Kidney (tissue), 14 donors: ENCODE measurements around the gene SYK. TPM values are rescaled to one million over a fixed set of nuclear protein-coding genes. Genes with fewer than 3 reads are reported as not detected.

ENCODE experiments used
- DNase-seq, 5 donors: peaks; one replicate each; pipeline ENCODE4 v3.0.0-alpha.2; 2013 to 2020
- FAIRE-seq: peaks from 2 replicates; lab custom pipeline; 2012; peaks lifted over from hg19 to GRCh38; lab: Jason Lieb, UNC
- H3K27ac ChIP-seq, 2 donors: one replicate each; pipeline ENCODE4 v1.7.0; 2013; ENCODE audit warnings: low read depth in 2 of 2, low read length in 2 of 2, inconsistent platforms in 1 of 2
- H3K27me3 ChIP-seq: one replicate; pipeline ENCODE4 v1.7.1; 2013; ENCODE audit warnings: low read length, inconsistent platforms; ENCODE audit not compliant: control insufficient read depth, insufficient read depth
- H3K36me3 ChIP-seq, 3 donors: one replicate each; pipeline versions ENCODE4 v1.7.0 to v1.7.1; 2013; ENCODE audit warnings: low read length in 3 of 3, control low read depth in 1 of 3, inconsistent platforms in 1 of 3; ENCODE audit not compliant: insufficient read depth in 3 of 3, control insufficient read depth in 2 of 3
- H3K4me1 ChIP-seq, 3 donors: one replicate each; pipeline versions ENCODE4 v1.7.0 to v1.7.1; 2013; ENCODE audit warnings: low read length in 3 of 3, inconsistent platforms in 1 of 3, low read depth in 1 of 3; ENCODE audit not compliant: control insufficient read depth in 2 of 3, insufficient read depth in 2 of 3
- H3K4me3 ChIP-seq, 3 donors: one replicate each; pipeline versions ENCODE4 v1.7.0 to v1.8.1; 2013; ENCODE audit warnings: low read length in 3 of 3, control low read depth in 1 of 3, inconsistent platforms in 1 of 3
- H3K9ac ChIP-seq, 3 donors: one replicate each; pipeline versions ENCODE4 v1.7.0 to v1.7.1; 2013; ENCODE audit warnings: low read length in 3 of 3, control low read depth in 1 of 3, inconsistent platforms in 1 of 3
- H3K9me3 ChIP-seq, 3 donors: one replicate each; pipeline versions ENCODE4 v1.7.0 to v1.7.1; 2013; ENCODE audit warnings: low read length in 3 of 3, control low read depth in 1 of 3, inconsistent platforms in 1 of 3; ENCODE audit not compliant: control insufficient read depth in 2 of 3, insufficient read depth in 1 of 3
- CTCF ChIP-seq: IDR thresholded peaks from 3 replicates; pipeline ENCODE4 v1.5.1; 2012; ENCODE audit warnings: mild to moderate bottlenecking, moderate library complexity, borderline replicate concordance; ENCODE audit not compliant: insufficient read depth; ENCODE audit errors: extremely low read depth
- intact Hi-C: fragments of 100-400 bp; cut with DNase I; formaldehyde crosslinking; loops from one replicate; pipeline ENCODE4 v1.11.1; 2022
- polyA plus RNA-seq: library from polyadenylated mRNA; stranded (reverse); fragments of 350-450 nt; fragmentation: Illumina TruSeq; extraction: RNeasy Lipid Tissue Mini Kit (QIAGEN cat#74804); gene quantifications from one replicate; pipeline ENCODE4 v1.2.3, GENCODE V29; 2014; ENCODE audit warnings: low read depth, low replicate concordance; ENCODE audit not compliant: insufficient read depth
- total RNA-seq: library from RNA; stranded (reverse); fragmentation: NEBNext Ultra II Directional; extraction: Animal tissue kit (Norgen Biotek cat#: 25700); gene quantifications from one replicate; pipeline ENCODE4 v1.2.1, GENCODE V29; 2021
- donor health status: control.
- donor health status: control.
- donor health status: control.
- donor health status: control.
- donor health status: control.
- donor health status: DM: yes; HTN: yes; CAD: no.
- donor health status: Normal renal cell carcinoma (clear cell type).

The SYK gene
- total and polyA plus RNA-seq, 2 donors from 2014 or later, result 13.3 to 52.2 TPM

GRCh38 chr9:90813046-90813445 is 11.4 kb downstream of the SYK start:
- no peak for TF ChIP-seq CTCF
- Histone ChIP-seq H3K9ac (no peak overlapping the region), H3K9me3 (no peaks in the 10 kb centered on the region), H3K27me3 (no peaks in the 10 kb centered on the region), H3K4me3 (no peak overlapping the region), H3K27ac (no peak overlapping the region), H3K4me1 (peaks cover 0 to 11% (median 1%) of the 10 kb centered on the region in 3 donors), H3K36me3 (no peaks in the 10 kb centered on the region)
- DNase-seq (no peak), FAIRE-seq (no peak)
- intact Hi-C loops, result no loop called here

- no peak overlapping the region for H3K9ac ChIP-seq
- H3K36me3 ChIP-seq, result no peaks in the 10 kb centered on the region
- intact Hi-C loops, result no loop called here
- H3K27ac ChIP-seq, result no peak overlapping the region
- peaks cover 0 to 11% (median 3%) of the 10 kb centered on the region in 3 donors for H3K4me1 ChIP-seq
- no peak overlapping the region for H3K4me3 ChIP-seq
- TF ChIP-seq CTCF, result no peak
- FAIRE-seq (no peak), DNase-seq (no peak)
- no peaks in the 10 kb centered on the region for H3K9me3 ChIP-seq
- no peaks in the 10 kb centered on the region for H3K27me3 ChIP-seq
Observed at GRCh38 chr9:90813523-90813922, 11.9 kb downstream of the SYK start.

GRCh38 chr9:90814355-90814754 is 12.7 kb downstream of the SYK start:
- DNase-seq, result no peak
- H3K36me3 ChIP-seq, result no peaks in the 10 kb centered on the region
- intact Hi-C loops, result no loop called here
- H3K9ac ChIP-seq, result no peak overlapping the region
- no peak for TF ChIP-seq CTCF
- H3K4me1 ChIP-seq, result peaks cover 0 to 7% (median 3%) of the 10 kb centered on the region in 3 donors
- no peak overlapping the region for H3K4me3 ChIP-seq
- H3K9me3 ChIP-seq, result no peaks in the 10 kb centered on the region
- no peak for FAIRE-seq
- H3K27ac ChIP-seq, result no peak overlapping the region
- H3K27me3 ChIP-seq, result no peaks in the 10 kb centered on the region
